HG02840 (cell line): Measurements from ENCODE around the gene RNPC3.
"Not testable (repeated sequence)": the region's sequence is repeated elsewhere in the genome, so short reads cannot be mapped to it uniquely, and the experiment has no call there.

Source experiments
- ATAC-seq: cut with Tn5 transposase; IDR thresholded peaks from one replicate; pipeline ENCODE4 v1.9.1; 2021; ENCODE audit warnings: mild to moderate bottlenecking, moderate library complexity, moderate number of reproducible peaks; ENCODE audit not compliant: unreplicated experiment, low FRiP score

RNPC3 gene

DNA sequence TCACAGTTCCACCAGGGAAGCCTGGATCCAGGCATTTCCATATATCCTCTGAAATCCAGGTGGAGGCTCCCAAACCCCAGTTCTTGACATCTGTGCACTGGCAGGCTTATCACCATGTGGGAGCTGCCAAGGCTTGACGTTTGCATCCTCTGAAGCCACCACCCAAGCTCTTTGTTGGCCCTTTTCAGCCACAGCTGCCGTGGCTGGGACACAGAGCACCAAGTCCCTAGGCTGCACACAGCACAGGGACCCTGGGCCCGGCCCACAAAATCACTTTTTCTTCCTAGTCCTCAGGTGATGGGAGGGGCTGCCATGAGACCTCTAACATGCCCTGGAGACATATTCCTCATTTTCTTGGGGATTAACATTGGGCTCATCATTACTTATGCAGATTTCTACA is 22.3 kb downstream of the RNPC3 start:
- no peak for ATAC-seq

DNA sequence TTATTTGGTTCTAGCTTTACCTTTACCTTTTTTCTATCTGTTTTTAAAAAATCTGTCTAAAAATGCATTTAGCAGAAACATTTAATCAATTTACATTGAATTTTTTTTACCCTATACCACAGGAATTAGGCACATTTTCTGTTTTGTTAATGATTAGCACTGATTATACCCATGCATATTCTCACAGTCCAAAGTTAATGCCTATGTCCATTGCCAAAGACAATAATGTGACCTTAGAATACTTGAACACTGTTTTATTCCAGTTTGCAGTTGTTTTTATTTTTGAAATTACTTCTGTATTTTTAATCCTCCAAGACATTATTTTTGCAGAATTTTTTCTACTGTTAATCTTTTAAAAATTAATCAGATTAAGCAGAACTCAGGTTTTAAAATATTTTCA is 34.9 kb downstream of the RNPC3 start:
- ATAC-seq: no peak

DNA sequence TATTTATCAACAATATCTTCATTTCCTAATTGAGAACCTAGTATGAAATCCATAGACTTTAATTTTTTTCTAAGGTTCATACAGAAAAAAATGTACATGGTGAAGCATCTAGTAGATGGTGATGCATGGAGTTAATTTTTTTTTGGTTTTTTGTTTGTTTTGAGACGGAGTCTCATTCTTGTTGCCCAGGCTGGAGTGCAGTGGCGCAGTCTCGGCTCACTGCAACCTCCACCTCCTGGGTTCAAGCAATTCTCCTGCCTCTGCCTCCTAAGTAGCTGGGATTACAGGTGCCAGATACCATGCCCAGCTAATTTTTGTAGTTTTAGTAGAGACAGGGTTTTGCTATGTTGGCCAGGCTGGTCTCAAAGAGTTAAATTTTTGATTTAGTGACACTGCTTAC is 35.6 kb downstream of the RNPC3 start:
- ATAC-seq: not testable (repeated sequence)

DNA sequence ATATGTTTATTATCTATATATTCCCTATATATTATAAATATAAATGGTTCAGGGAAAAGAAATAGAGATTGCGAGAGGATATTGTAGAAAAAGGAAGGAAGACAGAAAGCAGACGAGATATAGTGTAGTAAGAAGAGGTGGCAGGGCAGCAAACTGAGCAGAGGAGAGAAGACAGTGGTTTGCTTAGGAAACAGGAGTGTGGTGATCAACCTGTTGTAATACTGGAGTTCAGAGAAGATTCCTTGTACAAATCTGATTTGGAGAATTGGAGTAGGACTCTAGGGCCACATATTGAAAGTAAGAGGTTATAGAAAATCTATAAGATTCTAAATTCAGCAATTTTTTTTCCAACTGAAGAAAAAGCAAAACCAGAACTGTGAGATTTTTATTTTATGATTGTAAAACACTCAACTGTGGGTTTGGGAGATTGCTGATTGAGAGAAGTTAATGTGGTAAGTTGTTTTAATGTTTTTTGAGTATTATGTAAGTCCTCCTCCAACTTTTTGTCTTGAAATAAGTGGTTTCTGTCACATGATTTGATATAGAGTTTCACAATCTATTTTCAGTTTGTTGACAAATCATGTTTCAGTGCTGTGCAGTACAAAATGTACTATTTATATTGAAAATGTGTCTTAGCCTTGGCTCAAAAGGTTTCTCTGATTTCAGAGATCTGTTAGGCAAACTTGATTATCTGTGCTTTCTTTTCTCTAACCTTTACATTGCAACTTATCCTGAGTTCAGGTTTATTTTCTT is 36.3 kb downstream of the RNPC3 start:
- peak; percentile 80 for ATAC-seq

DNA sequence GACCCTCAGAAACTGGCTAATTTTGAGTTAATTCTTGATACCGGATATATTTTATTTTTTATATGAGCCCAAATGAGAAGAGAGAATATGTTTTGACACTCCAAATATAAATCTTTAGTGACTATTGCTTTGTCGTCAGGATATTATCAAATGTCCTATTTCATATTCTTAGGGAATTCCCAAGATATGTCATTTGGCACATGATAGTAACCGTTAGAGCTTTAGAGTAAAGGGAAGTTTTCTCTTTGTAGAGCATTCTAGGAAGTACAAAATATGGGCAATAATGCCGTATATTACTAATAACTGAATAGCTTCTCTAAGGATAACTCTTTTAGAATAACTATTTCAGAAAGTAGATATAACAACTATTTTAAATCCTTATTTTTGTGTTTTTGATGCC is 37.6 kb downstream of the RNPC3 start:
- ATAC-seq: no peak

DNA sequence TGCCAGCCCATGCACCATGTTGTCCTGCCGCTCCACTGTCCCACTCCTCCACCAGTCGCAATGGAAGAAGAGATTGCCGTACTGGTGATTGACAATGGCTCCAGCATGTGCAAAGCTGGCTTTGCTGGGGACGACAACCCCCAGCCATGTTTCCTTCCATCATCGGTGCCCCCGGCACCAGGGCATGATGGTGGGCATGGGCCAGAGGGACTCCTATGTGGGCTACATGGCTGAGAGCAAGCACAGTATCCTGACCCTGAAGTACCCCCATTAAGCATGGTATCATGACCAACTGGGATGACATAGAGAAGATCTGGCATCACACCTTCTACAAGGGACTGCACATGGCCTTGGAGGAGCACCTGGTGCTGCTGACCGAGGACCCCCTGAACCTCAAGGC is 44.0 kb downstream of the RNPC3 start:
- no peak for ATAC-seq

DNA sequence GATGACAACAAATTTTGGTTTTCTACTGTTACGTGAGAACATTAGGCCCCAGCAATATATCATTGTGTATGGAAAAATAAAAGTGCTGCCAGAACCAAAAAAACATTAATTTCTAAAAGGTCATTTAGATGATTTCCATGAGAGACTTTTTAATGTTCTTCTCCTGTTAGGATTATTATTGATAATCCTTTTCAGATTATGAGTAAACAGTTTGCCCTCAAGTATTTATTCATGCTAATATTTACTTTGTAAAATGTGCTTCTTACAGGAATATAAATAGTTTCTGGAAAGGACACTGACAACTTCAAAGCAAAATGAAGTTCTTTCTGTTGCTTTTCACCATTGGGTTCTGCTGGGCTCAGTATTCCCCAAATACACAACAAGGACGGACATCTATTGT is 45.8 kb downstream of the RNPC3 start, which contains the start of gene AMY2B:
Gene AMY2B (plus strand): TSS at position 301 of the 400 bp plus-strand sequence. CDS start 14 bp downstream, at position 315.
- ATAC-seq: not testable (repeated sequence)

DNA sequence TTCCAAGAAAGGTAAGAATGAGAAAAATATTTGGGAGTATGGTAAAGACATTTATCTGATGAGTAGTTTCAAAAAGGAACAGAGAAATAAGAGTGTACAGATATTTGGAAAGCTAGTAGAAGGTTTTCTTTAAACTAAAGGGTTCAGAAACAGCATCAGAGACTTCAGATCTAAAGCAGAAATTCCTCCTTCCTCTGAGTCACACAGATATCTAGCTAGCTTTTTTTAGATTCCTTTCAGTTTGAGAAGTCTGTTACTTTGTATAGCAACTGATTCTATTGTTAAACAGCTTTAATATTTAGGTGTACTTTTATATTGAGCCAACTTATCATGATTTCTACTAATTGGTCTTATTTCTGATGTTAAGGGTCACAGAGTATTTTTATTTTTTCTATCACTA is 50.6 kb downstream of the RNPC3 start:
- no peak for ATAC-seq

DNA sequence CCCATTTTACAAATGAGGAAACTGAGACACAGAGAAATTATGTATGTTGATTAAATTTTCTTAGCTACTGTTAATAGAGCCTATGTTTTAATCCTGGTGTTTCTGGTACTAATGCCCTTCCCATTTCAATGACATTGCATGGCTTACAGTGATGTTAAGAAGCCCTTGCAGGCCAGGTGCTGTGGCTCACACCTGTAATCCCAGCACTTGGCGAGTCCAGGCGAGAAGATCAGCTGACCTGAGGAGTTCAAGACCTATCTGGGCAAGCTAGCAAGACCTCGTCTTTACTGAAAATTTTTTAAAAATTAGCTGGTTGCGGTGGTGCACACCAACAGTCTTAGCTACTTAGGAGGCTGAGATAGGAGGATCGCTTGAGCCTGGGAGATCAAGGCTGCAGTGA is 51.3 kb downstream of the RNPC3 start:
- not testable (repeated sequence) for ATAC-seq

DNA sequence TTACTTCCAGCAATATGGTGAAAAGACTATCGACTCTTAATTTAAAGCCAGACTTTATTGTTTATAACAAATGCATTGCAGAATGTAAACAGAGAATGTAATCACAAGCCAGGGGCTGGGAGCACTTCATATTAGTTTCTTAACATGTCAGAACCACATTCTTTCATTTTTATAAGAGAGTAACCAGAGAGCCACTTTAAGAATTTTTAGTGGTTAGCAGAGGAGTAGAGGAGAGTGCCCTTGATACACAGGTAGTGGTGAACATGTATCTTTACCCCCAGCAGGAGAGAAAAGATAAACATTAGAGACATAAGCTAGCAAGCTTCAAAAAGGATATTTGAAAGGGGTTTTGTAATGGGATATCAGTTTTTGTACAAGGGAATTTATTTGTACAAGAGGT is 57.0 kb downstream of the RNPC3 start:
- no peak for ATAC-seq

DNA sequence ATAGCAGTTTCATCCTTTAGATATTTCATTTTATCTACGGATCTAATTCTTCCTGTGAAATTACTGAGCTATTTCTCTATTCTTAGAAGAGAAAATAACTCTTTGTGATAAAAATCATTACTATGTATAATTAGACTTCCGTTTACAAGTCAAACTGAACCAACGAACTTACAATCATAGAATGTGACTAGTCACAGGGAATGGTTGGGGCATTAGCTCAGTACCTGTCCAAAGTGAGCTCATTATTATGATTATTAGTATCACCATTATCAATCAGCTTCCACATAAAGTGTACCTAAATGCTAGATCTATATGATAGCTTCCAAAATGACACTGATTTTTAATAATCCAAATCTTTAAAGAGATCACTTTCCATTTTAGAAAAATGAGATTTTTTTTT is 58.4 kb downstream of the RNPC3 start:
- no peak for ATAC-seq

DNA sequence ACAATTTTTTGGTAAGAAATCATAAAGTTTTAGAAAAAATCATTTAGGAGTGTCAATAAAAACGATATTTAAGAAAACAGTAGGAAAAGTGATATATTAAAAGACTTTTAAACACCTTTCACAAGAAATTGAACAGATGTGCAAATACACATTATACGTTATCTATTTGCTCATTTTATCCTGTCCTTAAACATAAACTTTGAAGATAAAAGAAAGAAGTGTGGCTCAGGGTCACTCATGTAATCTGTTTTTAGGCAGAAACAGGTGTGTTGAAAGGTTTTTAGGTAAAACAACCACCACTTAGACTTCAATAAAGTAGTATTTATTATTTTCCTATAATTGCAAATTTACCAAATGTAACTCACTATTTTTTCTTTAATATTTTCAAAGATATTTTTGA is 59.0 kb downstream of the RNPC3 start:
- no peak for ATAC-seq

DNA sequence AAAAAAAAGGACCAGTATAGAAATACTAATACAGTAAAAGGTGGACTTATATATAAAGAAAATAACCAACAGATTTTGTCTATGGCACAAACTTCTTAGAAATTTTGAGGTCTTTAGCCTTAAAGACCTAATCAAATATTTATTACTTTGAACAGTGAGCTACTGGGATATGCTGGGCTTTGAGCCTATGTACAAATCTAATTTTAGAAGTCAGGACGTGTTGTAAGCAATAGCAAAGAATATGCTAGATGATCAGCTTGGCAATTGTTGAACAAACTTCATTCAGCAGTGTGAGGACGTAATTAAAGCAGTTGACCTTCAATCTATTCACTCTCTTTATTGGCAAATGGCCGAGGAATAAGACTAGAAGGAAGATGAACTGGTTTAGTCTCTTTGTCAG is 77.2 kb downstream of the RNPC3 start:
- ATAC-seq: not testable (repeated sequence)
